ENCODE data around the gene TRIP13. TPM values are rescaled to one million over a fixed set of nuclear protein-coding genes. Genes with fewer than 3 reads are reported as not detected.

Gene TRIP13
- total RNA-seq, 1 experiment from 2014 or later: 60.3 TPM

GRCh38 chr5:958701-959571 lies 66.3 kb downstream of the TRIP13 start:
- H3K36me3 ChIP-seq (replicated peaks; ENCODE audit: control insufficient read depth, insufficient read depth, low read length): no peaks in the 10 kb centered on the region
- no peak overlapping the region for H3K4me3 ChIP-seq (ENCODE audit: insufficient read depth, low read depth, low read length)
- DNase-seq: peak; percentile 59
- H3K27me3 ChIP-seq (ENCODE audit: control insufficient read depth, insufficient read depth, low read length): no peaks in the 10 kb centered on the region

GRCh38 chr5:959581-960531 lies 67.2 kb downstream of the TRIP13 start:
- DNase-seq: peak; percentile 55
- no peaks in the 10 kb centered on the region for H3K36me3 ChIP-seq (replicated peaks; ENCODE audit: control insufficient read depth, insufficient read depth, low read length)
- H3K4me3 ChIP-seq (ENCODE audit: insufficient read depth, low read depth, low read length): no peak overlapping the region
- no peaks in the 10 kb centered on the region for H3K27me3 ChIP-seq (ENCODE audit: control insufficient read depth, insufficient read depth, low read length)

DNA sequence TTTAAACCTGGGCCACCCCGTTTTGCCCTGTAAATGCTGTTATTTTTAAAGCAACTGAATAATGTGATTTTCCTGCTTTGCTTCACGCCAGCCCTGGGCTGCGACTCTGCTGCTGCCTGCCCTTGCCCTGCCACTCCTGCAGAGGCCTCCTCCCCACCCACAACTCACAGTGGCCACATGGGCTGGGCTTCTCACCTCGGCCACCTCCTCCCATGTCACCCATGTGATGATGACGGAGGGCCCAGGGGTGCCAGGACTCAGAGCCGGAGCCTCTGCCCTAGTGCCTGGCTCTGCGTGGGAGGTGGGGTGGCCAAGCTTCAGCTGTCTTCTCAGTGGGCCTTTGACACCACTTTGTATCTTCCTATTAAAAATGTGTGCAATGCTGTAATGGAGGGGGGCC lies 67.9 kb downstream of the TRIP13 start:
- no peaks in the 10 kb centered on the region for H3K27me3 ChIP-seq (ENCODE audit: control insufficient read depth, insufficient read depth, low read length)
- no peak for DNase-seq

DNA sequence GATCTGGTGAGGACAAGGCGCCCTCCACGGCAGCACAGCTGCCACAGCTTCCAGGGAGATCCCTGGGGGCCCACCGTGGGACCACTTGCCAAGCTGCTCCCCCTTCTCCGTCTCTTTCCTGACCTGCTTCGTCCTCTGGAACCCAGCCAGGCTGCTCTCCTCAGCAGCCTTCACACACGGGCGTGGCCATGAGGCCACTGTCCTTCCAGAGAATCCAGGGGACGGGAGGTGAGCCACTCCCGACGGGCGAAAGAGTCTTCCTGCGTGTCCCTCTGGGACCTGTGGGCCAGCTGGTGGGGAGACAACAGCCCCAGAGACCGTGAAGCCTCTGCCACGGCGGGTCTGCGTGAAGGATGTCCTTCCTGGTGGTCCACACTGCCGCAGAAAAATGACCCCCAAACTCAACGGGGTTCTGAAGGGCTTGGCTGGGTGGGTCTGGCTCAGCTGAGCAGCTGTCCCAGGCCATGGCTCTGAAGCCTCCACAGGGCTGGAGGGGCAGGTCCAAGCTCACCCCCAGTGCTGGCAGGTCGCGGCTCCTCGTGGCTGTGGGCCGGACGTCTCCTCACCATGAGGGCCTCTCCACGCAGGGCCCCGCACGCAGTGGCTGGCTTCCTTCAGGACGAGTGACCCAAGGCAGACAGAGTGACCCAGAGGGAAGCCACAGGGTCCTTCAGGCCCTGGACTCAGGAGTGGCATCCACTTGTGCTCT lies 68.5 kb downstream of the TRIP13 start:
- Histone ChIP-seq H3K4me3 (ENCODE audit: insufficient read depth, low read depth, low read length) (no peak overlapping the region), H3K36me3 (replicated peaks; ENCODE audit: control insufficient read depth, insufficient read depth, low read length) (no peaks in the 10 kb centered on the region), H3K27me3 (ENCODE audit: control insufficient read depth, insufficient read depth, low read length) (no peaks in the 10 kb centered on the region)
- peak; percentile 45 for DNase-seq

More for the DNA sequence above, 67.9 kb downstream of the TRIP13 start:
- no peaks in the 10 kb centered on the region for H3K36me3 ChIP-seq (replicated peaks; ENCODE audit: control insufficient read depth, insufficient read depth, low read length)
- H3K4me3 ChIP-seq (ENCODE audit: insufficient read depth, low read depth, low read length): no peak overlapping the region

- Histone ChIP-seq H3K27me3 (ENCODE audit: control insufficient read depth, insufficient read depth, low read length) (no peaks in the 10 kb centered on the region), H3K4me3 (ENCODE audit: insufficient read depth, low read depth, low read length) (no peak overlapping the region)
- peak; percentile 35 for DNase-seq
Measured at GRCh38 chr5:961711-962240, 69.1 kb downstream of the TRIP13 start.

DNA sequence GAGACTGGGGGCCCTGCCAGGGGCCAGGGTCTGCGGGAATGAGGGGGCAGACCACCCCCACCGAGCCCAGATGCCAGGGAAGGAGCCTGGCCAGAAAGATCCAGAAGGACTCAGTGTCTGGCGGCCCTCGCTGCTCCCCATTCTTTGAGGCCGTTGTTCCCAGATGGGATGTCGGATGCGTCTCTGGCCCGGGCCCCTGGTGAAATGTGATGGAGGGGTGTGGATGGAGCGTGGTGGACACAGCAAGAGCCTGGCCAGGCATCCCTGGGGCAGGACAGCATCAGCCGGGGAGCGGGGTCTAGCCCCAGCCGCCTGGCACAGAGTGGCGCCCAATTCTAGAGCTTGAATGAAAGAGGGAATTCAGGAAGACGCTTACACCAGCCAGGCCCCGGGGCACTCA lies 69.7 kb downstream of the TRIP13 start:
- H3K4me3 ChIP-seq (ENCODE audit: insufficient read depth, low read depth, low read length): no peak overlapping the region
- no peaks in the 10 kb centered on the region for H3K36me3 ChIP-seq (replicated peaks; ENCODE audit: control insufficient read depth, insufficient read depth, low read length)
- H3K27me3 ChIP-seq (ENCODE audit: control insufficient read depth, insufficient read depth, low read length): no peaks in the 10 kb centered on the region
- peak; percentile 44 for DNase-seq

More at GRCh38 chr5:961711-962240, 69.1 kb downstream of the TRIP13 start:
- no peaks in the 10 kb centered on the region for H3K36me3 ChIP-seq (replicated peaks; ENCODE audit: control insufficient read depth, insufficient read depth, low read length)

DNA sequence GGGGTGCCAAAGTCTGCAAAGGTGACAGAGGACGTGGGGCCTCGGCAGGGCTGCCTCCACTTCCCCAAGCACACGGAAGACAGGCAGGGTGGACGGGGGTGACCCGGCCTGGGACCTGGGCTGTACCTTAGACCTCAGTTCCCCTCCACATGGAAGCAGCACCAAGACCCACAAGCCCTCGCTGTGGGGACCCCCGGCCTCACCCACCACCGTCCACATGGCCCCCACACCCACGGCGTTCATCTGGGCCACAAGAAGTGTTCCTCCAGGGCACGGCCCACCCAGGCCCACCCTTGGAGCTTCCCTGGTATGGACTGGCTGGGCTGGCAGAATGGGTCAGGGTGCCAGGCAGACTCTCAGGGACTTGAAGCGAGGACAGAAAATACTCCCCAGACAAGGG lies 70.1 kb downstream of the TRIP13 start:
- no peaks in the 10 kb centered on the region for H3K36me3 ChIP-seq (replicated peaks; ENCODE audit: control insufficient read depth, insufficient read depth, low read length)
- H3K4me3 ChIP-seq (ENCODE audit: insufficient read depth, low read depth, low read length): no peak overlapping the region
- no peaks in the 10 kb centered on the region for H3K27me3 ChIP-seq (ENCODE audit: control insufficient read depth, insufficient read depth, low read length)
- peak; percentile 56 for DNase-seq

DNA sequence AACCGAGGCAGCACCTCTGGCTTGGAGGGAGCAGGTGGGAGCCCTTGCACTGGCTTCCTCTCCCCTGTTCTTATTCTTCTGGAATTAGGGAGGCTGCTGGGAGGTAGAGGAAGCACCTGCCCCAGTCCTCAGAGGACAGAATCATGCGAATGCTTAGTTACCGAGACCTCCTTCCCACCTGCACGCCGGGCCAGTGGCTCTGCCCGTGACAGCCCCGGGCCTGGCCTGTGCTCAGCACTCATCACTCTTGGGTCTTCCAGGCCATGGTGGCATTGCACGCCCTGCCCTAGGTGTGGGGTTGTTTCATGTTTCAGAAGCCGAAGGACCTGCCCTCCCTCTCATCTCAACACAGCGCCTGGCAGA lies 70.6 kb downstream of the TRIP13 start:
- Histone ChIP-seq H3K4me3 (ENCODE audit: insufficient read depth, low read depth, low read length) (no peak overlapping the region), H3K27me3 (ENCODE audit: control insufficient read depth, insufficient read depth, low read length) (no peaks in the 10 kb centered on the region), H3K36me3 (replicated peaks; ENCODE audit: control insufficient read depth, insufficient read depth, low read length) (no peaks in the 10 kb centered on the region)
- DNase-seq: peak; percentile 47

- H3K27me3 ChIP-seq (ENCODE audit: control insufficient read depth, insufficient read depth, low read length): no peaks in the 10 kb centered on the region
- no peaks in the 10 kb centered on the region for H3K36me3 ChIP-seq (replicated peaks; ENCODE audit: control insufficient read depth, insufficient read depth, low read length)
- no peak overlapping the region for H3K4me3 ChIP-seq (ENCODE audit: insufficient read depth, low read depth, low read length)
- DNase-seq: peak; percentile 32
Measured at GRCh38 chr5:963673-964531, 71.2 kb downstream of the TRIP13 start.

- H3K27me3 ChIP-seq (ENCODE audit: control insufficient read depth, insufficient read depth, low read length): no peaks in the 10 kb centered on the region
- no peak for DNase-seq
Measured at GRCh38 chr5:964821-965220, 72.1 kb downstream of the TRIP13 start.

GRCh38 chr5:965604-966344 lies 73.1 kb downstream of the TRIP13 start:
- Histone ChIP-seq H3K4me3 (ENCODE audit: insufficient read depth, low read depth, low read length) (no peak overlapping the region), H3K36me3 (replicated peaks; ENCODE audit: control insufficient read depth, insufficient read depth, low read length) (no peaks in the 10 kb centered on the region), H3K27me3 (ENCODE audit: control insufficient read depth, insufficient read depth, low read length) (no peaks in the 10 kb centered on the region)
- peak; percentile 67 for DNase-seq

More at GRCh38 chr5:964821-965220, 72.1 kb downstream of the TRIP13 start:
- Histone ChIP-seq H3K36me3 (replicated peaks; ENCODE audit: control insufficient read depth, insufficient read depth, low read length) (no peaks in the 10 kb centered on the region), H3K4me3 (ENCODE audit: insufficient read depth, low read depth, low read length) (no peak overlapping the region)

DNA sequence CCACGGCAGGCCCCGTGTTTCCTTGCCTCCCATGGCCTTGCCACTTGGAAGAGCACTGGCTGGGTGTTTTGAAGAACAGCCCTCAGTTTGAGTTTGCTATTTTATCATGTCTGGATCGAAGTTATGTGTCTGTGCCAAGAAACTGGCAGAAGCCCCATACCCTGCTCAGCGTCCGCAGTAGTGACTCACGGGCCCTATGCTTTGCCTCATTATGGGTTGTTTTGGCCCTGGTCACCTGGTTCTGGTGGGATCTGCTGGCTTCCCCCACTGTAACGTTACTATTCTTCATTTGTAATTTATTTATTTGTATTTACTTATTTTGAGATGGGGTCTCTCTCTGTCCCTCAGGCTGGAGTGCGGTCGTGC lies 73.6 kb downstream of the TRIP13 start:
- DNase-seq: no peak
- Histone ChIP-seq H3K27me3 (ENCODE audit: control insufficient read depth, insufficient read depth, low read length) (no peaks in the 10 kb centered on the region), H3K4me3 (ENCODE audit: insufficient read depth, low read depth, low read length) (no peak overlapping the region), H3K36me3 (replicated peaks; ENCODE audit: control insufficient read depth, insufficient read depth, low read length) (no peaks in the 10 kb centered on the region)

- DNase-seq: no peak
- no peaks in the 10 kb centered on the region for H3K27me3 ChIP-seq (ENCODE audit: control insufficient read depth, insufficient read depth, low read length)
Measured at GRCh38 chr5:966941-967340, 74.3 kb downstream of the TRIP13 start.

More at GRCh38 chr5:966941-967340, 74.3 kb downstream of the TRIP13 start:
- Histone ChIP-seq H3K36me3 (replicated peaks; ENCODE audit: control insufficient read depth, insufficient read depth, low read length) (no peaks in the 10 kb centered on the region), H3K4me3 (ENCODE audit: insufficient read depth, low read depth, low read length) (no peak overlapping the region)

All from H7 (cell line).